ENCODE measurements around the gene ADA.
"Not testable (repeated sequence)": the region's sequence is repeated elsewhere in the genome, so short reads cannot be mapped to it uniquely, and the experiment has no call there.

The ADA gene

DNA sequence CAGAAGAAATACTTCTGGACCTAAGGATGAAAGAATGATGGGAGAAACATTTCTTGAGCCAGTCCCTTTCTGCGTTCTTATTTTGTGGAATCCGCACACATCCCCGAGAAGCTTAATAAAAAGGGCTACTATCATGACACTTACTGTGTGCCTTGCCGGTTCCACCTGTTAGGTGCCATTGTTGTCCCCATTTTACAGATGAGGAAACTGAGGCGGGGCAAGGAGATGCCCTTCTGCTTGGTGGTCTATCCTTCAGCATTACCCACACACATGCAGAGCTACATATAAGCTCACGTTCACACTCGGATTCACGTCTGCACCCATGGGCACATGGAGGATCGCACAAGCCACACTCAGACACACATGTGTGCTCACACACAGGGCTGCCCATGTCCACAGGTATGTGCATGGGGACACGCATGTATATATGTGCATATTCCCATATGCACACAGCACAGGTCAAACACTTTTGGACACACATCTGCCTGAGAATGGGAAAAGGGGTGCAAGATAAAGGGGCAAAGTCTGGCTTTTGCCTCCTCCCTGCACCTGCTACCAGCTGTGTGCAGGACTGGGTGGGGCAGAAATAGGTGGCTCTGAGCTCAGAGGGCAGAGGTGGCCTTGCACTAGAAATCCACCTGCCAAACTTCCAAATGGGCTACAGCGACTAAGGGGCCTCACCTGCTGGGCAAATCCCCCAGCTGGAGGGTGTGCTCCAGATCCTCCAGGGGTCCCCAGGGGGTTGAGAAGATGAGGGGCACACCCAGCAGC is 30.5 kb upstream of the ADA start:
- H3K27ac ChIP-seq, result no peak overlapping the region
- no peaks in the 10 kb centered on the region for H3K79me2 ChIP-seq (ENCODE audit: insufficient read depth, low read depth)
- TF ChIP-seq, protein P1, sequence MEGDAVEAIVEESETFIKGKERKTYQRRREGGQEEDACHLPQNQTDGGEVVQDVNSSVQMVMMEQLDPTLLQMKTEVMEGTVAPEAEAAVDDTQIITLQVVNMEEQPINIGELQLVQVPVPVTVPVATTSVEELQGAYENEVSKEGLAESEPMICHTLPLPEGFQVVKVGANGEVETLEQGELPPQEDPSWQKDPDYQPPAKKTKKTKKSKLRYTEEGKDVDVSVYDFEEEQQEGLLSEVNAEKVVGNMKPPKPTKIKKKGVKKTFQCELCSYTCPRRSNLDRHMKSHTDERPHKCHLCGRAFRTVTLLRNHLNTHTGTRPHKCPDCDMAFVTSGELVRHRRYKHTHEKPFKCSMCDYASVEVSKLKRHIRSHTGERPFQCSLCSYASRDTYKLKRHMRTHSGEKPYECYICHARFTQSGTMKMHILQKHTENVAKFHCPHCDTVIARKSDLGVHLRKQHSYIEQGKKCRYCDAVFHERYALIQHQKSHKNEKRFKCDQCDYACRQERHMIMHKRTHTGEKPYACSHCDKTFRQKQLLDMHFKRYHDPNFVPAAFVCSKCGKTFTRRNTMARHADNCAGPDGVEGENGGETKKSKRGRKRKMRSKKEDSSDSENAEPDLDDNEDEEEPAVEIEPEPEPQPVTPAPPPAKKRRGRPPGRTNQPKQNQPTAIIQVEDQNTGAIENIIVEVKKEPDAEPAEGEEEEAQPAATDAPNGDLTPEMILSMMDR (conservative IDR thresholded peaks at IDR 0.05; ENCODE audit: low read depth, low read length), result no peak
- peaks cover 23% of the 10 kb centered on the region for H3K4me1 ChIP-seq (ENCODE audit: low read depth, poor library complexity, severe bottlenecking)
- no peaks in the 10 kb centered on the region for H3K27me3 ChIP-seq (ENCODE audit: insufficient read depth, low read depth)
- H2AFZ ChIP-seq (ENCODE audit: low read depth), result no peak overlapping the region
- no peak overlapping the region for H3K4me2 ChIP-seq
- no peaks in the 10 kb centered on the region for H4K20me1 ChIP-seq (ENCODE audit: insufficient read depth)
- no peaks in the 10 kb centered on the region for H3K36me3 ChIP-seq (ENCODE audit: insufficient read depth)
- no peak overlapping the region for H3K4me3 ChIP-seq (IDR thresholded peaks at IDR 0.05; ENCODE audit: insufficient read depth, low read depth, low read length)
- no peak overlapping the region for H3K9ac ChIP-seq

DNA sequence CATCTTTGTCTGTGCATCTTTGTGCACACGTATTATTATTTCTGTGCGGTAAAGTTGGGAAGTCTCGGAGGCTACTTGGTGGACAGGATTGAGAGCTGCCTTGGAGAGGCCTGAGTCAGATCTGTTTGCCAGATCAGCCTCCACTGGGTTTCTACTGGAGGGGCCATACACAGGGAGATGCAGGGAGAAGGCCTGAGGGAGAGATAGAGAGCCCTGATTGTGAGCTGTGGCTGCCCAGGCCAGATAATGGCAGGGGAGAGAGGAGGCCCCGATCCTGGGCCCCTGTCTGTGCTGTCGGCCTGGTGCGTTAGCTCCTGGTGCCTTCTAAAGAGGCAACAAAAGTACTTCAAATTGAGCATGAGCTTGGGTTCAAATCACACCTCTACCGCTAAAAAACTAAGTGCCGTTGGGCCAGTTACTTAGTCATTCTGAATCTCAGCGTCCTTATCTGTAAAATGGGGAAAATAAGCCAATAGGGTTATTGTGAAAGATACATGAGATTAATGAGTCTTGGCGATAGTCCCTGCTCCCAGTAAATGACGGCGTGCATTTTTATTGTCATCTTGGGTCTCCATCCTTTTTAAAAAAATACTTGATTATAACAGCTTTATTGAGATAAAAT is 27.6 kb upstream of the ADA start:
- no peak overlapping the region for H2AFZ ChIP-seq (ENCODE audit: low read depth)
- H4K20me1 ChIP-seq (ENCODE audit: insufficient read depth), result no peaks in the 10 kb centered on the region
- H3K9ac ChIP-seq, result no peak overlapping the region
- TF ChIP-seq, protein P1 (conservative IDR thresholded peaks at IDR 0.05; ENCODE audit: low read depth, low read length), result no peak
- peaks cover 9% of the 10 kb centered on the region for H3K4me1 ChIP-seq (ENCODE audit: low read depth, poor library complexity, severe bottlenecking)
- H3K79me2 ChIP-seq (ENCODE audit: insufficient read depth, low read depth), result no peaks in the 10 kb centered on the region
- H3K4me2 ChIP-seq, result no peak overlapping the region
- no peaks in the 10 kb centered on the region for H3K27me3 ChIP-seq (ENCODE audit: insufficient read depth, low read depth)
- H3K36me3 ChIP-seq (ENCODE audit: insufficient read depth), result no peaks in the 10 kb centered on the region
- H3K4me3 ChIP-seq (IDR thresholded peaks at IDR 0.05; ENCODE audit: insufficient read depth, low read depth, low read length), result no peak overlapping the region
- H3K27ac ChIP-seq, result no peak overlapping the region

DNA sequence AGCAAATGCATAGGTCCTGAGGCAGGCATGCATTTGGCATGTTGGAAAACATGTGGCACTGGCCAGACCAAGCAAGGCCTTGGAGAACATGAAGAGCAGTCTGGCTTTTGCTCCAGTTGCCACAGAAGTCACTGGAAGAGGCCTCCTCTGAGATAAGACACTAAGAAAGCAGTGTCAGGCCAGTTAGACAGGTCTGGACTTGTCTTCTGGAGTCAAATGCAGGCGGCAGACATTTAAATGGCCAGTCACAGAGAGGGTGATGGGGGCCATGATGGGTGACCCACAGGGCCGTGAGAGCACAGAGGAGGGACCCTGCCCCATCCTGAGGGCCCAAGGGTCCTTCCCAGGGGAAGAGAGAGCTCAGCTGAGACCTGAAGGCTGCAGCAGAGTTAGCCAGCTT is 26.7 kb upstream of the ADA start:
- no peaks in the 10 kb centered on the region for H3K36me3 ChIP-seq (ENCODE audit: insufficient read depth)
- TF ChIP-seq, protein P1 (conservative IDR thresholded peaks at IDR 0.05; ENCODE audit: low read depth, low read length), result no peak
- H3K4me1 ChIP-seq (ENCODE audit: low read depth, poor library complexity, severe bottlenecking), result peaks cover 2% of the 10 kb centered on the region
- no peak overlapping the region for H3K4me3 ChIP-seq (IDR thresholded peaks at IDR 0.05; ENCODE audit: insufficient read depth, low read depth, low read length)
- no peaks in the 10 kb centered on the region for H3K79me2 ChIP-seq (ENCODE audit: insufficient read depth, low read depth)
- no peak overlapping the region for H2AFZ ChIP-seq (ENCODE audit: low read depth)
- no peak overlapping the region for H3K27ac ChIP-seq
- H4K20me1 ChIP-seq (ENCODE audit: insufficient read depth), result no peaks in the 10 kb centered on the region
- no peak overlapping the region for H3K9ac ChIP-seq
- no peak overlapping the region for H3K4me2 ChIP-seq
- H3K27me3 ChIP-seq (ENCODE audit: insufficient read depth, low read depth), result no peaks in the 10 kb centered on the region

DNA sequence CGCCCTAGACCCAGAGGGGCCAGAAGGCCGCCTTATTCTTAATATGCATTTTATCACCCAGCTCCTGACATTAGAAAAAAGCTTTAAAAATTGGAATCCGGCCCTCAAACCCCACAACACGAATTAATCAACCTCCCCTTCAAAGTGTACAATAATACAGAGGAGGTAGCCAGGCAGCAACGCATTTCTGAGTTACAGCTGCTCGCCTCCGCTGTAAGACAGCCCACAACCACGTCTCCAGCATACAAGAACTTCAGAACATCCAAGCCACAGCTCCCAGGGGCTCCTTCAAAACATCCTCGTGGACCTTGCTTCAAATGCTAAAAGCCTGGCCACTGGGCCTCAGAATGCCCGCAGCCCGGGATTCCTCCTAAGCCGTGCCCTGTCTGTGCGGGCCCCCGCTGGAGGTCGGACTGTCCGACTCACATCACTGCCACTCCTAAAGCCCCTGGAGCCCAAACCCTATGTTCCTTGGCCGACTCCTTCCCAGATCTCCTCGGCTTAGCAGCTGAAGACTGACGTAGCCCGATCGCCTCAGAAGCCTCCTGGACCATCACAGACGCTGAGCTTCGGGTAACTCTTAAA is 20.9 kb upstream of the ADA start:
- H2AFZ ChIP-seq (ENCODE audit: low read depth), result peak overlapping the region; percentile 31; the same call in 1 of the 2 replicates
- peak overlapping the region; percentile 71 for H3K4me2 ChIP-seq
- not testable (repeated sequence) for H3K27me3 ChIP-seq (ENCODE audit: insufficient read depth, low read depth); H3K36me3 ChIP-seq (ENCODE audit: insufficient read depth); H4K20me1 ChIP-seq (ENCODE audit: insufficient read depth); H3K4me3 ChIP-seq (IDR thresholded peaks at IDR 0.05; ENCODE audit: insufficient read depth, low read depth, low read length); H3K79me2 ChIP-seq (ENCODE audit: insufficient read depth, low read depth)
- peaks cover 38% of the 10 kb centered on the region for H3K4me1 ChIP-seq (ENCODE audit: low read depth, poor library complexity, severe bottlenecking)
- H3K9ac ChIP-seq, result peak overlapping the region; percentile 11; the same call in 1 of the 2 replicates
- H3K27ac ChIP-seq, result 0 out of 2 replicates have a peak overlapping the region, but pooled peaks have one; percentile 48

DNA sequence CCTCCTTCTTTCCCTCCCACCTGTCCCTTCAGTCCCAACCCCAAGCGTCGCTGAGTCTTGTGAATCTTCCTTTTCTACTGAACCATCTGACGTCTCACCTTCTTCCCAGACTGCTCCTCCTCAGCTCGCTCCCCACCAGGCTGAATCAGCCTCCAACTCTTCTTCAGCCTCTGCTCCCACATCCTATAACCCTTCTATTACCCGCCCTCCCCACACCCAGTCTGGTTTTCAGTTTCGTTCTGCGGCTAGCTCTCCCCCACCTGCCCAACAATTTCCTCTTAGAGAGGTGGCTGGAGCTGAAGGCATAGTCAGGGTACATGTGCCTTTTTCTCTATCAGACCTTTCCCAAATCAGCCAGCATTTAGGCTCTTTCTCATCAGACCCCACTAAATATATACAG is 20.0 kb upstream of the ADA start:
- H2AFZ ChIP-seq (ENCODE audit: low read depth), result peak overlapping the region; percentile 31; the same call in 1 of the 2 replicates
- H3K27me3 ChIP-seq (ENCODE audit: insufficient read depth, low read depth); H3K4me3 ChIP-seq (IDR thresholded peaks at IDR 0.05; ENCODE audit: insufficient read depth, low read depth, low read length); H4K20me1 ChIP-seq (ENCODE audit: insufficient read depth); H3K36me3 ChIP-seq (ENCODE audit: insufficient read depth); H3K79me2 ChIP-seq (ENCODE audit: insufficient read depth, low read depth): not testable (repeated sequence)
- peak overlapping the region; percentile 71 for H3K4me2 ChIP-seq
- peak overlapping the region; percentile 11; the same call in 1 of the 2 replicates for H3K9ac ChIP-seq
- H3K27ac ChIP-seq, result peak overlapping the region; percentile 48; the same call in 1 of the 2 replicates
- peaks cover 38% of the 10 kb centered on the region for H3K4me1 ChIP-seq (ENCODE audit: low read depth, poor library complexity, severe bottlenecking)

DNA sequence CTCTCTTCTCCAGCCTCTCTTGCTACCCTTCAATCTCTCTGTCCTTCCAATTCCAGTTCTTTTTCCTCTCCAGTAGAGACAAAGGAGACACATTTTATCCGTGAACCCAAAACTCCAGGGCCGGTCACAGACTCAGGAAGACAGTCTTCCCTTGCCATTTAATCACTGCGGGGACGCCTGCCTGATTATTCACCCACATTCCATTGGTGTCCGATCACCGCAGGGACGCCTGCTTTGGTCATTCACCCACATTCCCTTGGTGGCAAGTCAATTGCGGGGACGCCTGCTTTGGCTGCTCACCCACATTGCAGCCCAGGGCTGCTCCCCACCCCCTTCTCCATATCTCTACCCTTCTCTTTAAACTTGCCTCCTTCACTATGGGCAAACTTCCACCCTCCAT is 19.4 kb upstream of the ADA start:
- not testable (repeated sequence) for H3K36me3 ChIP-seq (ENCODE audit: insufficient read depth); H3K79me2 ChIP-seq (ENCODE audit: insufficient read depth, low read depth); H3K27me3 ChIP-seq (ENCODE audit: insufficient read depth, low read depth); H3K9ac ChIP-seq; H3K4me3 ChIP-seq (IDR thresholded peaks at IDR 0.05; ENCODE audit: insufficient read depth, low read depth, low read length); H2AFZ ChIP-seq (ENCODE audit: low read depth); H3K27ac ChIP-seq; H4K20me1 ChIP-seq (ENCODE audit: insufficient read depth)
- H3K4me2 ChIP-seq, result peak overlapping the region; percentile 71; the same call in 1 of the 2 replicates
- H3K4me1 ChIP-seq (ENCODE audit: low read depth, poor library complexity, severe bottlenecking), result peaks cover 38% of the 10 kb centered on the region

Data from KMS-11 (cell line).